Activated naive CD4-positive, alpha-beta T cell treated with Interleukin-2 at 50 U/mL for 16 hours (primary cell): ENCODE measurements around the gene ZNF214.

Source experiments
- DNase-seq: peaks from one replicate; pipeline ENCODE4 v3.0.0-alpha.2; 2020

ZNF214 gene

GRCh38 chr11:7020183-7020917 is at the start of gene ZNF214, which contains the start of gene NLRP14:
ZNF214 (minus strand) TSS chr11:7020346; CDS start chr11:7002835, 17,511 bp downstream.
NLRP14 (plus strand) TSS chr11:7020479; CDS start chr11:7038587, 18,108 bp downstream.
- no peak for DNase-seq

GRCh38 chr11:7062534-7062933 is 42.4 kb upstream of the ZNF214 start:
- DNase-seq: no peak

DNA sequence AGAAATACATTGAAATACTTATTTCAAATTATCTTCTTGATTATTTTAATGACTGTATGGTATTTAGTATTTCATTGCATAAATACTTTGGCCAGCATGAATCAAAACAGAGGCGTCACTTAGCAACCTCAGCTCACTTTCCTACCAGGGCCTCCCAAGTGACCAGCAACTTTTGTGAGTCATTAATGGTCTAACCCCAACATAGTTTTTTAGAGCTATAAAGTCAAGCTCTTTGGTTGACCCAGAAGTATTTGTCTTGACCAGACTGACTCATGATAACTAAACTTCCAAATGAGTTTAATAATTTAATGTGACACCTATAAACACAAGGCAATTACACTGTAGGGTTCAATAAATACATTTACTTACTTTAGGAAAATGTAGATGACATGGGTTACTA is 40.7 kb upstream of the ZNF214 start:
- no peak for DNase-seq

DNA sequence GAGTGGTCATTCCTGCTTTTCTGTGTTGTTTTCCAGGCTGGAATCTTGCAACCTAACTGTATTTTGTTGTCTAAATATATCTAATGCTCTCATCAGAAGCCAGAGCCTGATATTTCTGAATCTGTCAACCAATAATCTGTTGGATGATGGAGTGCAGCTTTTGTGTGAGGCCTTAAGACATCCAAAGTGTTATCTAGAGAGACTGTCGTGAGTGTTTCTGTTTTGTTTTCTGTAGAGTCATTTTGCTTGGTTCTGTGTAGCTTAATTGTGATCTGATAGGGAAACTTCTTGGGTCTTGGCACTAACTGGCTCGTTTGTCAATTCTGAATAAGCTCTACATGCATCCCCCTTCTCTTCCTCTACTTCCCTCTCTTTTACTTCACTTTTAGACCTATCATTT is 37.5 kb upstream of the ZNF214 start:
- no peak for DNase-seq

GRCh38 chr11:7056828-7057513 is 36.8 kb upstream of the ZNF214 start:
- DNase-seq: no peak

DNA sequence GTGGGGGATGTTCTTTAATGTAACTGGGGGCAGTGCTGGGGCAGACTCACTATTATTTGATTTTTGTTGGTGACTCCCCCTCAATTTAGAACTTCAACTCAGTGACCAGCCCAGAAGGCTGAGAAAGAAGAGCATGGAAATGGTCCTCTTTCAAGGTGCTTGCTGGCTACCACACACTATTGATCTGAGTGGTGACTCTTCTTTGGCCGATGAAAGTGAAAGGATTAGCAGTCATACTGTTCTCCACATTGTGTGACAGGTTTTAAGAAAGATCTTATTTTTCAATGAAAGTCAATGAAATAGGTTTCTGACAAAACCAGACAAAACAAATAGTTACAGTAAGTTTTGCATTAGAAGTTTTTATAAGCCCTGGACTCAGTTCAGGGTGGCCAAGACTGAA is 30.0 kb upstream of the ZNF214 start:
- DNase-seq: no peak

GRCh38 chr11:7046474-7047175 is 26.5 kb upstream of the ZNF214 start:
- DNase-seq: no peak

DNA sequence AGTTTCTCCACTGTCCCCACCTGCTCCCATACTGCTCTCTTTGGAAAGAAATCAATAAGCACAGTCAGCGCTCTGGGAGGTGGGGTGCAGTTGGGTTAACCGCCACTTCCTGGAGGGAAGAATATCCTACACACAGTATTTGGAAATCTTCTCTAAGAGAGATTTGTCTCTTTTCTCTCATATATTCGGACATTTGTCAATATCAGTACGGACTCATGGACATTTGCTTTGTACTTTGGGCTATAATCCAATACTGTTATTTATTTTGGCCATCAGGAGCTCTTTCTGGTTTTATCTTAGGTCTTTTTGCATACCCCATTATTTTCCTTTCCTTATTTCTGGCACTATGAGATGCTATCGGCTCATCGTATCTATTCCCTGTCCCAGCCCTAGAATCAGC is 13.9 kb upstream of the ZNF214 start:
- DNase-seq: no peak

DNA sequence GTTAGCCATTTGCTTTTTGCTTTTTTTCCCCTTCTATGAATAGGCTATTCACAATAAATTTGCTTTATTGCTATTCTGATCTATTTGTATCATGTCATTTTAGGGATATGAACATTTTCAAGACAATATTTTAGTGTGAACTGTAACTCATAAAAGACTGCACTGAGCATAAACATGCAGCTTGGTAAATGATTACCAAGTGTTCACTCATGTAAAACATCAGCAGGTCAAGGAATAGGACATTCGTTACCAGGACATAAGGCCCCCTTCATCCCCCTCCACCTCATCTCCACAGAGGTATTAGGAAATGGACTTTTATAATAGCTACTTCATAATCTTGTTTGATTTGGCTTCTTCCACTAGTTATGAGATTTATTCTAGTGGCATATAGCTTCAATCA is 12.5 kb upstream of the ZNF214 start:
- DNase-seq: no peak

DNA sequence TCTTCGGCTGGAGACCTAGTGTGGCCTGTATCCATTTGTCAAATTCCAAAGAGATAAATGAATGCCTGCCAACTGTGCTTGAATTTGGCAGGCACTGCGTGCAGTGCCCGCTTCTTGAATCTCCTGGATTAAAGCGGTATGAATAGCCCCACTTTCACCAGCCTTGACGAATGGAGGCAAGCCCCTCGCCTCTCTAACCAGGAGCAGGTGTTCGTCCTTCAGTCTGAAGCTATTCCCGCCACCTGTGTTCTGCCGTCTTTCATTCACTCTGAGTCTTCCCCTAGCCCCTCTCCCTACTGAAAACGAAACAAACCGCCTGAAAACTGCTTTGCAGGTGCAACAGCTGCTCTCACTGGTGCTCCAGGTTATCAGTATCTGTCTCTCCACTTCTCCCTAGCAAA is 11.3 kb upstream of the ZNF214 start:
- DNase-seq: no peak

DNA sequence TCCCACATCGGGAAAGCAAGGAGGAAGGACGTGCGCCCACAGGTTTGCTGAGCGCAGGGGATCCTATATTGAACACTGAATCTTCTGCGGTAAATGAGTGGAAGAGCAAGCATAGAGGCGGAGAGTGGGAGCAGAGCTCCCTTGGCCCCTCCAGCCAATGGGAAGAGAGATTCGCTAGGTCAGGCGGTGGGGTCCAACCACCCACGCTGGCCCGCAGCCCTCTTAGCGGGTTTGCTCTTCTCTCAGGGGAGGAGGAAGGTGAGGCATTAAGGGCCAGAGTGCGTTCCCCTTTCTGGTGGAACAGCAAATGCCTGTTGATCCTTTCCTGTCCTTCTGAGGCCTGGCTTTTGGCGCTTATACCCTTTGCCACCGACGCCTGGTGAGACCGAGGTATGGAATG is 10.7 kb upstream of the ZNF214 start:
- DNase-seq: no peak

GRCh38 chr11:7028141-7028540 is 8.0 kb upstream of the ZNF214 start:
- no peak for DNase-seq

GRCh38 chr11:7021318-7021717 is 1.2 kb upstream of the ZNF214 start:
- DNase-seq: no peak

DNA sequence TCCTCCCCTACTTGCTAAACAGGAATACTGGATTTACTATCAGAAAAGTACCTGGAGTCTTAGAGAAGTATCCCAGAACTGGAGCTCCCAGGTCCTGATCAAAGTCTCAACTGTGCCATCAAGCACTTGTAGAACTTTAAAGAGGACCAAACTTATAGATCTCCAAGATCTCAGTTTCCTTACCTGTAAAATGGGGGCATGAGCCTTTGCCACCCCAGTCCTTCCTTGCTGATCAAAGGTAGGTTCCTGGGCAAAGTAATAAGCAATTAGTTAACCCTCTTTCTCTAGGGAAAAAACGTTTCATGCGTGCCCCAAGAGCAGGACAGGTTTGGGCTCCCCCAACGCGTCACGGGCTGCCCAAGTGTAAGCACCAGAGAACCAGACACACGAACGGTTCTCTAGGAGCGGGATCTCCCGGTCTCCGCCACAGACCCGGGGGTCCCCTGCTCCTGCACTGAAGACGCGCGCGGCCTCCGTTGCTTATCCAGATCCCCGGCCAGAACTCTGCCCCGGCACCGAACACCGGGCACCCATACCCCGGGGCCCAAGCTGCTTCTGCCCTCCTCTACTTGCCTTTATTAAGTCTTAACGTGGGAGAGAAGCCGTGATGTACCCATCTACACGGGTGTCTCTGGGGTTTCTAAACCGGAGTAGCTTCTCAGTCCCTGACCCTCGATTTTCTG is 505 bp downstream of the ZNF214 start:
- DNase-seq: no peak

DNA sequence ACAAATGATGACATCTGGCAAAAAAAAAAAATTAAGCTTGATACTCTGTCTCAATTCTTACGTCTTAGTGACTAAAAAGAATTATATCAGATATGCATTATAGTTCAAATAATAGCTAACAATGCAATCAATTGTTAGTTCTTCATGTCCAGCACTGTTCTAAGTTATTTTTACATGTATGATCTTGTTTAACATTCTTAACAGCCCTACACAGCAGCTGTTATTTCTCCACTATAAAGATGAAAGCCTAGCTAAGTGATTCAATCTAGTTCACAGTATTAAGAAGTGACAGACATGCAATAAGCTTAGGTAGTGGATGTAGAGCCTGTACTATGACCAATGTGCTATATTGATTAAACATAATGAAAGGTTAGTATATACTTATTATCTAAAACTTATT is 4.1 kb downstream of the ZNF214 start:
- no peak for DNase-seq

GRCh38 chr11:7014118-7014517 is 6.0 kb downstream of the ZNF214 start:
- no peak for DNase-seq

- DNase-seq: no peak
These were observed 15.7 kb downstream of the ZNF214 start for GRCh38 chr11:7004482-7004881.

DNA sequence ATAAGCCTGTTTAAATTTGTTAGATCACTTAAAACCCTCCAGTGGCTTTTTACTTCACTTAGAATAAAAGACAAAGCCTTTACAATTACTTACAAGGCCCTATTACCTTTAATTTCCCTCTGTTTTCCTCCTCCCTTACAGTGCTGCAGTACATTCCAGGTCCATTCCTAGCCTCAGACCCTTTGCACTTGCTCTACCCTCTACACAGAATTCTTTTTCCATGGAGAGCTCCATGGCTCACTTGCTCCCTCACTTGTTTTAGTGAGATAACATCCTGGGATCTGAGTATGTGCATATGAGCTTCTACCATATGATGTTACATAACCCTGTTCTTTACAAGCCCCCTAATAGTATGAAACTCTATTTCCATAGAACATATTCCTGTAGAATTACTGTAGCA is 24.4 kb downstream of the ZNF214 start:
- DNase-seq: no peak

DNA sequence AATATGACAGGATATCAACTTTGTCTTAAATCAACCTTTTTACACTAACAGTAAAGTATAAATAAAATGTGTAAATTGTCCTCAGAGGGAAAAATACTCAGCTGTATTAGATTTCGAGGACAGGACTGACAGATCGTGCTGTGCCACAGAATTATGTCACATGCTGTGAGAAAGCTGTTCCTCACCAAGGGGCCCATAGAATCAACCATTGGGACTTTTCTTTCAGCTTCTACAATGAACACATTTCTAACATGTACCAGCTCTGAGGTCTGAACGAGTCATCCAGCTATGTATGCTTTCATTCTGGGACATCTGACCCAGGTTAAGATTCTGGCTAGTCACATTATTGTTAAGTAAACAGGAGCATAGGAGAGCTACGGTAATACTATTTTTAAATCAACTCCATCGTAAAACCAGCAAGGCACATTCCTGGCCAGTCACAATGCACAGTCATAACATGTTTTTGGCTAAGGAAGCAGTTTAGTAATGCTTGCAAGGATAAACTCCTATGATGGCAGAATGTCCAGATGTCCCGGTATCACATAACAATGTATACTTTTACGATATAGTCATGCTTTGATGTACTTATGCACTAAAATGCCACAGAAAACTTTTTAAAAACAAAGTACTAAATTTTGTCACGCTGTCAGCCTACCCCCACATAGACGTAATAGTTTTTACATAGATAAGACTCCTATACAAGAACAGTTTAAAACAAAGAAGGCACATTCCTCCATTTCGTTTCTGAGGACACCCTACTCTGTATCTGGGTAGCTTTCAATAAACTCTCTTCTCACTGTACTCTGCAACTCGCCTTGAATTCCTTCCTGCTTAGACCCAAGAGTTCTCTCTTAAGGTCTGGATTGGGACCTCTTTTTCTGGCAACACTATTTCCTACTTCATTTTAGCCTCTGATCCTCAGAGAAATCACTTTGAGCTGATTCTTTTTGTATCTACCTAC is 27.4 kb downstream of the ZNF214 start:
- no peak for DNase-seq

DNA sequence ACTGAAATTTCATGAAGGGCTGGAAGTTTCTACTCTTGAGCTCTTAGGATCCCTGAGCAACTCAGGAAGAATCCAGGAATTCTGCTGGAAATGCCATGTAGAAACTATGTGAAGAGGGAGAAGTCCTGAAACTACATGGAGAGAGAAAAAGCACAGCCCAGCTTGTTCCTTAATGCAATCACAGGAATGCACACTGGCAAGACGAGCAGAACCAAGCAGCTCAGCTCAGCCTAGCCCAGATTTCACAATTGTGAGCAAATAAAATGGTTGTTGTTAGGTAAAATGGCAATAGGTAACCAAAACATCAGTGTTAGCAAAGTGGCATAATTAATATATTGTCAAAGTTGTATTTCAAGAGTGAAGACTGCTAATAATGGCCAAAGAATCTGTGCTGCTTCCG is 28.1 kb downstream of the ZNF214 start:
- no peak for DNase-seq

DNA sequence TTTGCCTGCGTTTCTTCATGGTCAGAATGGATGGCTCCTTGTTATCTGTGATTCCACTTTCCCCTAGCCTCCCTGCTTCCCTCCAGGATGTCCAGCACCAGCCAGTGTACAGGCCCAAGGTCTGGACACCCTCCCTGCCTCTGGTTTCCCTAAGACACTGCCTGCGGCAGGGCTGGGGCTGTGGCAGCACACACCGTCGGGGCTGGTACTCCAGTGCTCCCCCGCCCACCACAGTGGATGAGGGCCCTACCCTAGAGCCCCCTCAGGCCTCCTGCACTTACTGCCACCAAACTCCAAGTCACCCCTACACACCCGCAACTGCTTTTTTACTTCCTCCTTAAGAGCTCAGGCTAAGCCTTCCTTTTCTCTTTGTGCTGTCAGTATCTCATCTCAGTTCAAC is 28.9 kb downstream of the ZNF214 start:
- no peak for DNase-seq

GRCh38 chr11:6988506-6988905 is 31.6 kb downstream of the ZNF214 start:
- no peak for DNase-seq
